OCI-LY7 (cell line): Measurements from ENCODE around the gene COG4. TPM values are rescaled to one million over a fixed set of nuclear protein-coding genes. Genes with fewer than 3 reads are reported as not detected.

Source experiments
- BruUV-seq: library from RNA; stranded (reverse); fragments of 400-500 nt; replicated peaks from 2 replicates; lab custom pipeline; 2021; lab: Mats Ljungman, UMichigan
- CTCF ChIA-PET: fragments of 300-600 bp; sonication (Branson Sonifier 250); formaldehyde crosslinking; loops from one replicate; lab custom pipeline; 2022; ENCODE audit warnings: antibody characterized with exemption; ENCODE audit not compliant: unreplicated experiment; lab: Charles Lee
- POLR2A ChIA-PET: fragments of 300-600 bp; sonication (Branson Sonifier 250); formaldehyde crosslinking; loops from one replicate; lab custom pipeline; 2022; ENCODE audit warnings: antibody characterized with exemption; lab: Charles Lee
- DNase-seq: peaks from one replicate; pipeline ENCODE4 v3.0.0-alpha.2; 2015; ENCODE audit warnings: low spot score
- H2AFZ ChIP-seq: fragments of 200-600 bp; sonication (generic), shearing (Covaris generic); 2 replicates; pipeline ENCODE4 v1.6.1; 2014; ENCODE audit warnings: mild to moderate bottlenecking, antibody characterized with exemption, low read length, moderate library complexity
- H3K27ac ChIP-seq: fragments of 200-600 bp; sonication (generic); 2 replicates; pipeline ENCODE4 v1.5.1; 2014; ENCODE audit warnings: mixed run types, low read depth, mild to moderate bottlenecking, moderate library complexity, low read length, inconsistent platforms; ENCODE audit not compliant: poor library complexity, severe bottlenecking
- H3K36me3 ChIP-seq: fragments of 200-600 bp; sonication (generic); 2 replicates; pipeline ENCODE4 v1.6.1; 2014; ENCODE audit warnings: mild to moderate bottlenecking, antibody characterized with exemption, low read length, moderate library complexity, mixed read lengths; ENCODE audit not compliant: insufficient read depth
- H3K4me1 ChIP-seq: fragments of 200-600 bp; sonication (generic); 2 replicates; pipeline ENCODE4 v1.5.1; 2014; ENCODE audit warnings: mild to moderate bottlenecking, low read length; ENCODE audit not compliant: insufficient read depth, poor library complexity, severe bottlenecking
- H3K4me2 ChIP-seq: fragments of 200-600 bp; sonication (generic); 2 replicates; pipeline ENCODE4 v1.6.1; 2014; ENCODE audit warnings: mild to moderate bottlenecking, low read length
- H3K4me3 ChIP-seq: fragments of 200-600 bp; sonication (generic); 2 replicates; pipeline ENCODE4 v1.5.1; 2014; ENCODE audit warnings: mild to moderate bottlenecking, low read depth, low read length; ENCODE audit not compliant: poor library complexity, severe bottlenecking
- H3K79me2 ChIP-seq: fragments of 200-600 bp; sonication (generic); 2 replicates; pipeline ENCODE4 v1.6.1; 2016; ENCODE audit warnings: low read depth, mild to moderate bottlenecking, low read length, moderate library complexity, mixed read lengths; ENCODE audit not compliant: insufficient read depth
- H3K9me2 ChIP-seq: fragments of 200-600 bp; sonication (generic); 2 replicates; pipeline ENCODE4 v1.6.1; 2016; ENCODE audit warnings: mild to moderate bottlenecking, low read length, mixed read lengths; ENCODE audit not compliant: insufficient read depth
- H3K9me3 ChIP-seq: fragments of 200-600 bp; sonication (generic); 2 replicates; pipeline ENCODE4 v1.6.1; 2014; ENCODE audit warnings: mild to moderate bottlenecking, mixed run types, low read length, mixed read lengths
- H4K20me1 ChIP-seq: fragments of 200-600 bp; sonication (generic); 2 replicates; pipeline ENCODE4 v1.6.1; 2014; ENCODE audit warnings: mild to moderate bottlenecking, antibody characterized with exemption, low read length, moderate library complexity, mixed read lengths; ENCODE audit not compliant: insufficient read depth
- EZH2phosphoT487 ChIP-seq: fragments of 200-600 bp; sonication (generic); IDR thresholded peaks from 2 replicates; pipeline ENCODE4 v1.6.1; 2018; ENCODE audit warnings: low read depth, borderline replicate concordance, mild to moderate bottlenecking, mixed run types, antibody characterized with exemption, low read length, moderate library complexity, mixed read lengths
- intact Hi-C: fragments of 100-400 bp; cut with micrococcal nuclease; formaldehyde crosslinking; loops from one replicate; pipeline ENCODE4 v1.10.0; 2022; ENCODE audit not compliant: unreplicated experiment
- total RNA-seq, 2 experiments: library from RNA; depleted of rRNA in 1 of 2; stranded (reverse); fragments of >200 nt in 1 of 2; shearing (Covaris generic) in 1 of 2; gene quantifications; 2 replicates each; pipeline ENCODE4 v1.2.3, GENCODE V29; 2014 to 2022
- TF ChIP-seq, protein P1 (sequence below): fragments of 200-600 bp; sonication (generic); conservative IDR thresholded peaks from 2 replicates; pipeline ENCODE4 v1.5.1; 2014; ENCODE audit warnings: mild to moderate bottlenecking, antibody characterized with exemption, low read length, moderate library complexity, mixed read lengths

COG4 gene
- total RNA-seq, 2 experiments from 2014 or later = 48.8 to 100 TPM

- TF ChIP-seq, protein P1, sequence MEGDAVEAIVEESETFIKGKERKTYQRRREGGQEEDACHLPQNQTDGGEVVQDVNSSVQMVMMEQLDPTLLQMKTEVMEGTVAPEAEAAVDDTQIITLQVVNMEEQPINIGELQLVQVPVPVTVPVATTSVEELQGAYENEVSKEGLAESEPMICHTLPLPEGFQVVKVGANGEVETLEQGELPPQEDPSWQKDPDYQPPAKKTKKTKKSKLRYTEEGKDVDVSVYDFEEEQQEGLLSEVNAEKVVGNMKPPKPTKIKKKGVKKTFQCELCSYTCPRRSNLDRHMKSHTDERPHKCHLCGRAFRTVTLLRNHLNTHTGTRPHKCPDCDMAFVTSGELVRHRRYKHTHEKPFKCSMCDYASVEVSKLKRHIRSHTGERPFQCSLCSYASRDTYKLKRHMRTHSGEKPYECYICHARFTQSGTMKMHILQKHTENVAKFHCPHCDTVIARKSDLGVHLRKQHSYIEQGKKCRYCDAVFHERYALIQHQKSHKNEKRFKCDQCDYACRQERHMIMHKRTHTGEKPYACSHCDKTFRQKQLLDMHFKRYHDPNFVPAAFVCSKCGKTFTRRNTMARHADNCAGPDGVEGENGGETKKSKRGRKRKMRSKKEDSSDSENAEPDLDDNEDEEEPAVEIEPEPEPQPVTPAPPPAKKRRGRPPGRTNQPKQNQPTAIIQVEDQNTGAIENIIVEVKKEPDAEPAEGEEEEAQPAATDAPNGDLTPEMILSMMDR = no peak
- Histone ChIP-seq H3K4me1 (peaks cover 45% of the 10 kb centered on the region), H3K79me2 (peaks cover 55% of the 10 kb centered on the region), H2AFZ (no peak overlapping the region), H4K20me1 (no peaks in the 10 kb centered on the region), H3K4me2 (peak overlapping the region; percentile 87), H3K9me2 (no peaks in the 10 kb centered on the region), H3K36me3 (peaks cover 19% of the 10 kb centered on the region), H3K4me3 (peak overlapping the region; percentile 97), H3K9me3 (no peaks in the 10 kb centered on the region), H3K27ac (peak overlapping the region; percentile 68)
- intact Hi-C loops = loop anchor here (2.0 kb wide), 2 partner anchors 17 to 149 kb away; partner anchors contain the start of genes AARS1 and FCSK
- BruUV-seq = no TSS peak
- ChIA-PET CTCF (interaction anchor here (0.6 to 1.6 kb wide), 5 partner anchors 16 to 27 kb away, joined by 3 to 11 read pairs (median 3); partner anchors contain the start of gene FCSK), POLR2A (interaction anchor here (0.5 to 2.1 kb wide), 10 partner anchors 15 to 87 kb away, joined by 3 to 19 read pairs (median 4); partner anchors contain the start of genes COG4, FCSK and SF3B3)
- DNase-seq = peak; percentile 53
Observed at GRCh38 chr16:70437582-70438557, 85.5 kb downstream of the COG4 start.

GRCh38 chr16:70437017-70437581 lies 86.3 kb downstream of the COG4 start:
- DNase-seq = peak; percentile 64
- BruUV-seq = TSS peak; percentile 53
- Histone ChIP-seq H3K79me2 (peaks cover 58% of the 10 kb centered on the region), H3K36me3 (peaks cover 19% of the 10 kb centered on the region), H3K9me3 (no peaks in the 10 kb centered on the region), H3K9me2 (no peaks in the 10 kb centered on the region), H3K27ac (peak overlapping the region; percentile 68), H3K4me1 (peaks cover 52% of the 10 kb centered on the region), H3K4me2 (peak overlapping the region; percentile 87), H2AFZ (no peak overlapping the region), H3K4me3 (peak overlapping the region; percentile 97), H4K20me1 (no peaks in the 10 kb centered on the region)
- CTCF ChIA-PET = interaction anchor here (0.9 kb wide), 1 partner anchor 20 kb away, joined by 3 read pairs; no protein-coding TSS in a partner anchor
- POLR2A ChIA-PET = interaction anchor here (0.6 to 2.1 kb wide), 7 partner anchors 12 to 86 kb away, joined by 3 to 19 read pairs (median 4); partner anchors contain the start of genes COG4, FCSK and SF3B3
- intact Hi-C loops = no loop called here
- TF ChIP-seq EZH2phosphoT487 = no peak
- TF ChIP-seq, protein P1 = no peak
